ENCODE results near the gene PEF1.
A peak's percentile ranks its signal among the peaks of the same experiment; 100 is the strongest.

The PEF1 gene

DNA sequence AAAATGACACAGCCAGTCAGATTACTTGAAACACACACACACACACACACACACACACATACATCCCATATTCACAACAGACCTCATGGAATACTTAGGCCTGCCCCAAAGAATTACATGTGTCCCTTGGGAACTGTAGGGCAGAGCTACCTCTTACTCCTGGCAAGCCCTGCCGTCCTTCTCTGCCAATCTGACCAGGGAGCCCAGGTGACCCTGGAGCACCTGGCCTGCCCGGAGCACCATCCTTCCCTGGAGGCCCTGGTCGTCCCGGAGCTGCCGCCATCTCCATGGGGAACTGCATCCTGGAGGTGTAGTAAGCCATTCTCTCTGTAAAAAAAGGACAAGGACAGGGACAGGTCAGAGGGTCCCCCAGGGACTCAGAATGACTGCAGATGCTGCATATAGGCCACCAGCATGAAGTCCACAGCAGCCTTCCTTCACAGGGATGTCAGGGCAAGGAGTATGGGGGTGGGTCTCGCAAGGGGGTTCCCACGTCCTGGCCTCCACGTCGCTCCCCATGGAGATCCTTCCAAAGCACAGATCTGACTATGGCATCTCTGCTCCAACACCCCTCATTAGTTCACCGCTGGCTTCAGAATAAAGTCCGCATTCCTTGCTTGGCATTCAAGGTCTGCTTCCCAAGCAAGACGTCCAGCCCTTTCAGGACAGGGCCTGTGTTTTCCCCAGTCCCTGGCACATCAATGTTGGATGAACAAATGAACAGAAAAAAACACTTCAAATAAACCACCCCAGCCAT lies 9.2 kb upstream of the PEF1 start:
- DNase-seq: no peak

DNA sequence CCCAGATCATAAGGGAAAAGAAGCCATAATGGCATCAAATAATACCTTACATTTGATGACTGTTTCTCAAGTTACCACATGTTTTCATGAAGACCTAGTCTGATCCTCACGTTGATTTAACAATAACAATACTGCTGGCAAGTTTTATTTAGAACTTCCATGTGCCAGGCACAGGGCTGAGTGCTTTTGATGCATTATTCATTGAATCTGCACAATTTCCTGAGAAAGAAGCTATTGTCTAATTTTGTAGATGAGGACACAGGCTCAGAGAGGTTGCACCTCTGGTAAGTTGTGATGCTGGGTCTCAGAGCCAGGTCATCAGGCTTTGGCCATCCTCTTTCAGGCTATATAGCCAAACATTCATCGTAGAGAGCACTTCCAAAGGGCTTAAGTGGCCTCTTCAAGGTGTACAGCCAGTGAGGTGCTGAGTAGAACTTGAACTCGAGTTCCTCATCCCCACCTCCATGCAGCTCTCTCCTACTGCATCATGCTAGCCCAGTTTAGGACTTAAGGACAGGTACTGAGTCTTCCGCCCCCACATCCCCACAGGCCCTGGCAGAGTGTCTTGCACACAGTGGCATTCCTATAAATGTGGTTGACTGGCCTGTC lies 8.3 kb upstream of the PEF1 start:
- DNase-seq: no peak

DNA sequence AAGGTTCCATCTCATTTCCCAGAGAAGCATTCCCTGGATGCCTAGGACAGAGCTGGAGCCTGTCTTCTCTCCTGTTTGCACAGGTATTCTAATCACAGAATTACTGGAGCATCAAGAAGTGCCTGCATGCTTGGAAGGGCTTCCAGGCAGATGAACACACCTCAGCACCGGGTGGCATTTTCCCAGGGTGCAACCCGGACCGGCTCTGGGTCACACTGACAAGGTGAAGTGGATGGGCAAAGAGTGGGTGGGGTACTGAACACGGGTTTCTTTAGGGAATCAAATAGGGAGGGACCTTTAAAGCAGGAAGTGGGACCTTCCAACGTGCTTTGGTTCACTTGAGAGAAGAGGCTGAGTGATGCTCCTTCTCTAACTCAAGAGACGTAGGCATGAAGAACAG lies 7.1 kb upstream of the PEF1 start:
- no peak for DNase-seq

DNA sequence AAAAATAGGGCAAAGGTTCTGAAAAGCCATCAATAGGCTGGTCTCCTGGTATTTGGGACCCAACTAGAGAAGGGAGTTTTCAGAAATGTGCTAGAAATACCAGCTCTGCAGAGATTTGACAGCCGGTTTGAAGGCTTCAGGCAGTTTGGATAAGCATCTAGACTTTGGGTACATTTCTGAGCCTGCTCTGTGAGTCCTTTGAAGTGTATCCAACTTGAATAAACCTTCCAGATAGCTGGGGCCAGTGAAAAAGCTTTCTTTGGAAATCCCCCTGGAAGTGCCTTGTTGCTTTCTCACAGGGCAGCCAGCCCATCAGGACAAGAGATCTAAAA lies 6.4 kb upstream of the PEF1 start:
- DNase-seq: no peak

DNA sequence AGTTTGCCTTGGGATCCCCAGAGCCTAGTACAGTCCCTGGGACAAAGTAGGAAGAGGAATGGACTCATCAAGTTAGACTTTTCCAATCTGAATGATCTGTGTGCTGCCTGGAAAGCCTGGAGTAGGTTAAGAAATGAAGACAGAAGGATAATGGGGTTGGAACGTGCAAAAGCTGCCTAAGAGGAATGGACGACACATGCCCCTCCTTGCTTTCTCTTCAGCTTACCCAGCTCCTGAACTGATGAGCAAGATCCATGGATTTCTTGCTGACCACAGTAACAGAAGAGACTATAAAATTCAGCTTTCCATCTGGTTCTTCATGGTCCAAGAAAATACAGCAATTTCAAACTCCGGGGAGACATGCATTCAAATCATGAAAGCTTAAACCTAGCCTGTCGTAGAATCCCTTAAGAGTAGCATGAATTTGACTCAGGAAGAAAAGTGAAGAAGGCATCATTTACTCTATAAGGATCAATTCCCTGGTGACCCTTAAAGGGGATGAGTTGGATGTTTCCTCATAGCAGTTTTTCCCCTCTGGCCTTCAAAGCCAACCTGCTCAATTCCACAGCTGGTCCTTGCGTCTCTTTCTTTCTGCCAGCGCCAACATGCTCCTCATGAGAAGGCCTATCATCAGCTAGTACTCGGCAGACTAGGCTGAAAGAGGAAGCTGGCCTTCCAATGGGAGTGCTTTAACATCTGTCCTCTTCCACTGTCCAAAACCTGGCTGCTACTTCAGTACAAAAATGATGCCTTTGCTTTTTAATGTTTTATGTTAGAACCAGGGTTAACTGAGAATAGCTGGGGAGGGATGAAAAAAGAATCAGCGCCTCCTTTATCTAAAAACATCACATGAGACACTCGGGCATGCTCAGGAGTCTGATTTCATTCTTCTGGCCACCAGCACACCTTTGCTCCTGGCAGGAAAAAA lies 5.7 kb upstream of the PEF1 start:
- DNase-seq: no peak

DNA sequence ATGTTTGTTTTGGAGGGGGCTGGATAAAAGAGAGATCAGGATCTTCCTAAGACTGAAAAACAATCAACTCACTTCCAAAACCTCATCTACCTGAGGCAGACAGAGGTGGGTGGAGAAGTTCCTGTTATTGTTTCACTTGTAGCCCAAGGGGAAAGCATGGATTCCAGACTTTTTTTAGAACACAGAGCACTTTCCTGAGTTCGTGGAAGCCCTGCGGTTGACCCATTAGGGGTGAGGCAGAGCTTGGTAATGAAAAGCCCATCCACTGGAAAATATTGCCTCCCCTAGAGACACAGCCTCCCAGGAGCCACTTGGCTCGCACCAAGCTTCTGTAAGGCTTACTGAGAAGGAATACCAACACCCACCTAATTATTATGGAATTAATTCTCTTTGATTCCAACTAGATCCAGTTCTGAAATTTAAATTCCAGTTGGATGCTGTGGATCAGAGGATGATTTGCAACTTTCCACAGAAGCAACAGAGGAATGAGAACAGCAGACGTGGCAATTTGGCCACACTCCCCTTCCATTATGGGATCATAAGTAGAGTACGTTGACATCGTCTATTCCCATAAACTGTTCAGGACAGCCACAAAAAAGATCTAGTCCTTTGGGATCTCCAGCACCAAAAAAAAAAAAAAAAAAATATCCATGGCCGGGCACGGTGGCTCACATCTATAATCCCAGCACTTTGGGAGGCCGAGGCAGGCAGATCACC lies 4.1 kb upstream of the PEF1 start:
- no peak for DNase-seq

DNA sequence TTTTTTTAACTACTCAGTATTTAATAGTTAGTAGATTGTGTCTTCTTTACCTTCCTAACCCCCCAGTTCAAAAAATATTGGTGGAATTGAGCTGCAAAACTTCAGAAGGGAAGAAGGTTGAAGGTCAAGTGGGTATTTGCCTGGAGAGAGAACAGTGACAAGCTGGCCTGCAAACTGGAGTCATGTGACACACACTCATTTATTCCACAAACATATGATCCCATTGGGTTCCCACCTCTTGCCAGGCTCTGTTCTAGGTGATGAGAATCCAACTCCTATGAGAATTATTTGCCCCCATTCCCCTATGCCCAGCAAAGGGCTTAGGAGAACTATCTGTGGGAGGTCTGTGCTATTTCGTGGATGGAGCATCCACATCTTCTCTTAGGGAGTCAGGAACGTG lies 3.5 kb upstream of the PEF1 start:
- no peak for DNase-seq

DNA sequence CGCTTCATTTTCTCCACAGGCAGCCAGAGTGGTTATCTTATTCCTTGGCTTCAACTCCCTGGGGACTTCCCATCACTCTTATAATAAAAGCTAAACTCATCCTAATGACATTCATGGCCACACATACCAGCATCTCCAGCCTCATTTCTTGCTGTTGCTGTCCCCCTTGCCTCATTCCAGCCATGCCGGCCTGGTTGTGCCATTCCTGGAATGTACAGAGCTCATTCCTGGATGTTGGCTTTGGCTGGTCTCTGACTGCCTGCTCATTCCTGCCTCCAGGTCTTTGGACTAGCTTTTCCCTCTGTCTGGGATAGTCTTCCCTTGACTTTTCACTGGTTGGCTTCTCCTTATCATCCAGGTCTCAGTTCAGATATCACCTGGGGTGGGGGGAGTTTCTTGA lies 2.4 kb upstream of the PEF1 start:
- DNase-seq: no peak

DNA sequence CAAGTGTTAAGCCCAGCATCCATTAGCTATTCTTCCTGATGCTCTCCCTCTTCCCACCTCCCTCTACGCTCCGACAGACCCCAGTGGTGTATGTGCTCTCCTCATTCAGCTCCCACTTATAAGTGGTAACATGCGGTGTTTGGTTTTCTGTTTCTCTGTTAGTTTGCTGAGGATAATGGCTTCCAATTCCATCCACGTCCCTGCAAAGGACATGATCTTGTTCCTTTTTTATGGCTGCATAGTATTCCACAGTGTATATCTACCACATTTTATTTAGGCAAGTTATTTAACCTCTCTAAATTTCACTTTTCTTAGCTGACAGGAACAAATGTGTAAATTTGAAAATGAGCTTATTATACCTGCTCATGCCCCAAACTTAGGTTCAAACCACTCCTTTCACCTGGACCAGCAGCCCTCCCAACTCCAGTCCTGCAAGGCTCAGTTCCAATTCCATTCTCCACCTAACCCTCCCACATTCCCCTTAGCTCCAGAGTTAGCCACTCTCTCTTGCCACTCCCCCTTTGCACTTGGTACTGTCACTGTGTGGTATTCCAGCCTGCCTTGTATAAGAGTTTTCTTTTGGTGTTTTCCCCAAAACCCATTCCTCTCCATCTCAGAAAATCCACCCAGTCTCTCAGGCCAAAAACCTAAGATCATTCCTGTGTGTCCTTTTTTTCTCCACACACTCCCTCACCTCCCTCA lies 1.7 kb upstream of the PEF1 start:
- DNase-seq: no peak

DNA sequence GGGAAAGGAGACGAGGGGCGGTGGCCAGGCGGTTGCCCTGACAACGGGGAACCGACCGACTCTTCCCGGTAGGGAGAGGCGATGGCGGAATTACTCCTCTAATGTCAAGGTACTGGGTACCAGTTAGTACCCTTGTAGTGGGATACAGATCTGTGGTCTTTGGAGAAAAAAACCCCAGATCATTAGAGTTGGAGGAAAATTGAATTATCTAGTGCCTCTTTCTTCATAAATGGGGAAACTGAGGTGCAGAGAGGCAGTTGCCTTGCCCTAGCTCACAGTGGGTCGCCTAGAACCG lies 545 bp upstream of the PEF1 start:
- no peak for DNase-seq

DNA sequence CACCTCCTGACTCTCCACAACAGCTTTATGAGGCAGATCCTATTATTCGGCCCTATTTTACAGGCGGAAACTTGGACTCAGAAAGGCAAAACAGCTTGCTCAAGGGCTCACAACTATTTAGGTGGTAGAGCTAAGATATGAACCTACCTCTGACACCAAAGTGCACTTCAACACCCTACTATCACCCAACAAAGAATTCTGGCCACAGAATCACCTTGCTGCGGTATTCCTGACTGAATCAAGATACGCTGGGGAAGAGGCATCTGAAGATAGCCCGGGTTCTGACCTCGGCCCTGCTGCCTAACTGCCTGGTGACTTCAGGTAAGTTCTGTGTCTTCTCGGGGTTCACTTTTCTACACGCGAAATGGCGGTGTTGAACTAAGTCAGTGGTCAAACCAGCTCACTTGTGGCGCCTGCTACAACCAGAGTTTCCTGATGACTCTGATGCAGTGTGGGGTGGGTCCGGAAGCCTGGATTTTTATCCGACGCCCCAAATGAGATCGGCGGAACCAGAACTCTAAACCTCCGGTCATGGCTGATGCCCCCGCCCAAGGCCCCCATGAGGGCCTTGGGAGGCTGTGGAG lies 608 bp downstream of the PEF1 start:
- peak; percentile 54 for DNase-seq

DNA sequence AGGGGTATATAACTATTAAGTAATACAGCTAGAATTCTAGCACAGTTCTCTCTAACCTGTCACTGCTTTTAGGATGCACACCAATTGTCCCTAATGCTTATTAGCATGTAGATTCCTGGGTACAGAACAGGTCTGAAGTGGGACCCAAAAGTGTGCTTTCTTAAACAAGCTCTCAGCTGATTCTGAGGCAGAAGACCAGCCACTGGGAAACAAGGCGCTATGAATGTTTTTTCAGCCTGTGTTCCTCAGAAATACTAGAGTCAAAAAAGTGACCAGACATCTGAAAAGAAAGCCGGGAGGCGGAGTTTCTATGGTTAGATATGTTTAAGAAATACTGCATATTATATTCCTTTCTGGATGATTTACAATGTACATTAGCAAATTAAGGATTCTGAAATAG lies 1.8 kb downstream of the PEF1 start:
- no peak for DNase-seq

DNA sequence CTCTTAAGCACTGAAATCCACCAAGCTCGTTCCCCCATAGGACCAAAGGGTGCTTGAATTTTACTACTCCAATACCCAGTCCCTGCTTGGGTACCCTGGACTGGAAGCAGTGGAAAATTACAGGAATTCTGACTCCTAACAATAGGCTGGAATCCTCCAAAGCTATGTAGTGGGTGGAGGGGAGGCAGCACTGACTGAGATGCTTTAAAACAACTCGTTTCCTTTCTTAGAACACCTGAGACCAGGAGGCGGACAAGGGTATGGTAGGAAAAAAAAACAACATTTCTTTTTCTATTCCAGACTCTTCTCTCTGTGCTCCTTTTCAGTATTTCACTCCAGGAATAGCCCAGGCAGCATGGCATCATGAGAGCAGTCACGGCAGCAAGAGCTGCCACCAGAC lies 2.3 kb downstream of the PEF1 start:
- DNase-seq: no peak

DNA sequence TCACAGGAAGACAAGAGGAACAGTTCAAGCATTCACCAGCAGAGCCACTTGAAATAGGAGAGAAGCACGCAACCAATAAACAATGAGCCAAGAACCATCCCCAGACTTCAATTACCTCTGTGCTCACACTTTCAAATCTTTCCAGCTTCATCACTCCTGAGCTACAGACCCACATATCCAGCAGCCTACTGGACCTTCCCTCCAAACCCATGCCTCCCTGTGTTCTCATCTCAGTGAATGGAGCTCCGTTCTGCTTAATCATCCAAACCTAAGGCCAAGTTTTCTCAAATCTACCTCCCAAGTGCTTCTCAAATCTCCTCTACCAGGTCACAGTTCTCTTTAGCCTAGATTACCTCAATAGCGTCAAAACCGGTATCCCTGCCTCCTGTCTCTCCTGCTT lies 3.7 kb downstream of the PEF1 start:
- DNase-seq: no peak

DNA sequence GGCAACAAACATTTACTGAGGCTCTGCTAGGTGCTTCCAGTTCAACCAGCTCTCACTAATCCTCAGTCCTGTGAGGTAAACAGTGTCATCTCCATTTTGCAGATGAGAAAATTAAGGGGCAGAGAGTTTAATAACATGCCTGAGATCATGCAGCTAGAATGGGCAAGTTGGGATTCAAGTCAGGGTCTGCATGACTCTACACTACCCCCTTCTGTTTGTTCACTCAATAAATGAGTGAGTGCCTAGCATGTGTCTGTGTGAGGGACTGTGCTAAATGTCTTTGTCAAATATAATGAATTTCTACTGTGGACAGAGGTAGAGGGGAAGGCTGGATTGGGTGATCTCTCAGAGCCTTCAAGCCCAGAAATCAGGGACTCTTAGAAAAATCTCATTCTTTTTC lies 4.5 kb downstream of the PEF1 start:
- no peak for DNase-seq

DNA sequence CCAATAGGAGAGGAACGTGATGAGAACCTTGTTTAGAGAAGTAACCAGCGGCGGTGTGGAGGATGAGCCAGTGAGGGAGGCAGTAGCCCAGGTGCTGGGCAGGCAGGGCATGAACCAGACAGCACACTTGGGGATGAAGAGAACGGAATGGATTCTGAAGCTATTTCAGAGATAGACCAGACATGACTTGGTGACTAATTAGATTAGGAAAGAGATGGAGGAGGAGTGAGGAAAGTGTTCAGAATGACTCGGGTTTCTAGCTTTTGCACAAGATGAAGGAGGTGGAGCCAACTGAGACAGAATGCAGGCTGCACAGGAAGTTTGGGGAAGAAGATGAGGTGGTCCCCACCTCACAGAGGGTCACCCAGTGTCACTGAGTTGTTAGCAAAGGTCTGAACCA lies 5.1 kb downstream of the PEF1 start:
- no peak for DNase-seq

DNA sequence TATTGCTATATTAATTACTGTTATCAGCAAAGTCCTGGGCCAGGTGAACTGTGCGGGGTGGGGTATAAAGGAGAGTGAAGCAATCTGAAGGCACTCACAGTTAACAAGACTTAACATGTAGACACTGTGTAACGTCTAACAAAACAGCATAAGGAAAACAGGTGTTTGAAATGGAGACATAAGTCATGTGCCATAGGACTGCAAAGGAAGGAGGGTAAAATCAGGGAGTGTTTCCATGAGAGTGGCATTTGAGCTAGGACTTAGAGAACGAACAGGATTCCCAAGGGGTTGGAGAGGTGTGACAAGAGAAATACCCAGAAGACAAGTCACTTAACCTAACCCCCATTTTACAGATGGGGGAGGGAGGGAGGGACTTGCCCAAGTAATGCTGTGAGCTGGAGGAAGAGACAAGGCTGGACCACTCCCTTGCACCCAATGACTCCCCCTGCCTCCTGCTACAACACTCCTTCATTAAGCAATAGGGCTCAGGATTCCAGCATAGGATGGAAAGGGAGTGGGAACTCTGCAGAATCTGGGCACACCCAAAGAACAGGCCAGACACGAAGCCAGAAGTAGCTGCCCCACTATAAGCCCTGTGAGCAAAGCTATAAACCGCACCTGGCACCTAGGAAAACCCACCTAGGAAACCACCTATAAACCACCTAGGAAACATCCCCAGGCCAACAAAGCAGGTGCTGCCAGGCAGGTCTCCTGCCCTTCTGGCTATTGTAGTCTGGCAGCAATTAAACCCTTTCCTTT lies 6.6 kb downstream of the PEF1 start:
- no peak for DNase-seq

DNA sequence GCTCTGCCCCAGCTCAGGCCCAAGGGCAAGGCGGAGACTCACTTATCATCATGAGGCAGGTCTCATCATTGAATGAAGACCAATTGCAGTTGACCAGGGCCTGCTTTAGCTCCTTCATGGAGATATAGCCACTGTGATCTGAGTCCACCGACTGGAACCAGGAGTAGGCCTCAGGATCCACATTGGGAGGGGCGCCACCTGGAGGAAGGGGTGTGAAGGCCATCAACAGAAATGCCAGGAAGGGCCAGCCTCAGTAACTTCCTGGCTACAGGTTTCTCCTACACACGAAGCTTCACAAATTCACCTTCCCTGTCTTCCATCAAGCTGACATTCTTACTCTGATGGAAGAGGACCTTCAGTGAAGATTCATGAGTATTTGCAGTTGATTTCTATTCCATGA lies 11.6 kb downstream of the PEF1 start:
- no peak for DNase-seq

DNA sequence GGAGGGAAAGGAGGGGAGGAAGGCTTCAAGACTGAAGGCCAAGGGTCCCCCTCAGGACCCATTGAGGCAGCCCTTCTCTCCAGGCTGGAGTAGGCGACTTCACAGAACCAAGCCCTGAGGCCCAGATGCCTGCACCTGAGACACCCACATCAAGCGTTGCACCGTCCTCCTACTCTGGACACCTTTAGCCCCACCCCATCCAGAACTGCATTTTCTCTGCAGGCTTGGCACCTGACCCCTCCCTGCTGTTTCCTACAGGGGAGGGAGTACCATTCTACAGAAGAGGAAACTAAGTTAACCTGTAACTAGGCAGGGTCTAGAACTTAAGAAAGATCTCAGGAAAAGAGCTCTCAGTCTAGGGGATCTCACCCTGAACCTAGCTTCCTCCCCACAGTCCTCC lies 12.0 kb downstream of the PEF1 start:
- no peak for DNase-seq

DNA sequence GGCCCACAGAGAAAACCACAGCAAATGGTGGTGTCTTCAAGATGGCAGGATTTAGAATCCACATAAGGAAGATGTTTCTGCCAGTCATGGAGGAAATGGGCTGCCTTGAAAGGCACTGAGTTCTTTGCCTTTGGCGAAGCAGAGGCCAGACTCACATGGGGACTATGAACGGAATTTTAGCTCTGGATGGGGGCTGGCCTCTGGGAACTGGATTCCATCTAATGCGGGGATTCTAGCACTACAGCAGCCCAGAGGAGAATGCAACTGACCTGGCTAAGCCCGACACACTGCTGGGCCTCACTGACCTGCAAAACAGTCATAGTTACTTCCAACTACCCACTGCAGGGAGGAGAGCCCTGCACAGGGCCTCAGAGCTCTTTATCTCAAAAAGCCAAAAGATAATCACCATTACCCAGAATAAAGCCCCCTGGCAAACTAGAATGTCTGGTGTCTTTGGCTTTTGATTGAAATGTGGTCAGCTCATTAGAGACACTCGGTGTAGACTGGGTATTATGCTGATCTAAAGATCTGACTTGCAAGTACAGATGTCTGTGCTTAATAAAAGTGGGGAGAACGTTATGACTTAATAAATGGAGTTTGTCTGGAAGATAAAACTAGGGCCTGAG lies 15.6 kb downstream of the PEF1 start:
- DNase-seq: no peak

DNA sequence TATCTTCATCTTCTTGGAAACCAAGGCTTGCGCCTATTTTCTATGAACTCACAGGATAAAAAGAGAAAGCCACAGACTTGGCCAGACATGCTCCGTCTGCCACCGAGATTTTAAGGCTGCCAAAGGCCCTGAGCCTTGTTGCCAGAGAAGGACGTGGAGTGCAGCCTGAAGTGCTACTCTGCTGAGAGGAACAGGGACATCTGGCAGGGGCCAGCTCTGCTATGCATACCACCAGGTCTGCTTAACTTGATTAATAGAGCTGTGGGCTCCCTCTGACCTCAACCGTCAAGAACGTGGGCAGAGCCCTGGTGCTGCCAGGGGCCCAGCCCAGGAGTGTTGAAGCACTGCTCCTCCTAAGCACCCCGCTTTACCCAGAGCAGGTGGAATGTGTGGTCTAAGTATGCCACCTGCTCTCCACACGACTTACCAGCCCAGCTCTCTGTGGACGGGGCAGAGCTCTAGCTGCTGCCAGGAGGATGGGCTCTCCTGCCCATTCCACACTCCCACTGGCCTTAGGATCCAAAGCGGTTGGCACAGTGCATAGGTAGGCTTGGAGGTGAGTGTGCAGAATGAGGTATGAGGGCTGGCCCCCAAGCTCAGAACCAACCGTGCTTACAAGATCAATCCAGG lies 16.6 kb downstream of the PEF1 start:
- no peak for DNase-seq
